ENCODE results near the gene GREB1L.

- TF ChIP-seq REST (IDR thresholded peaks at IDR 0.05; ENCODE audit: low read depth, low read length) (no peak), CTCF (IDR thresholded peaks at IDR 0.05 in 2 of 3, conservative IDR thresholded peaks at IDR 0.05 in 1 of 3; ENCODE audit: control insufficient read depth in 2 of 3, extremely low read depth in 1 of 3, insufficient read depth in 1 of 3, low read depth in 3 of 3, low read length in 3 of 3) (no peak), ZNF274 (IDR thresholded peaks at IDR 0.05; ENCODE audit: insufficient read depth, insufficient read length) (no peak), RAD21 (IDR thresholded peaks at IDR 0.05; ENCODE audit: insufficient read depth, low read depth, low read length) (no peak), POLR2A (IDR thresholded peaks at IDR 0.05; ENCODE audit: low read depth, low read length) (no peak)
Measured at GRCh38 chr18:21402272-21402671, 160.2 kb downstream of the GREB1L start.

Measured in GM12878 (cell line).